HG02623 (cell line): ENCODE measurements around the gene GRIN2C.

Experiments used
- ATAC-seq: cut with Tn5 transposase; IDR thresholded peaks from one replicate; pipeline ENCODE4 v1.9.1; 2021; ENCODE audit warnings: moderate library complexity; ENCODE audit not compliant: unreplicated experiment

GRIN2C gene

GRCh38 chr17:74824961-74825627, 34.6 kb downstream of the GRIN2C start:
- no peak for ATAC-seq

- no peak for ATAC-seq
Measured at GRCh38 chr17:74822939-74823367, 36.7 kb downstream of the GRIN2C start.

GRCh38 chr17:74822335-74822938, 37.2 kb downstream of the GRIN2C start:
- no peak for ATAC-seq

GRCh38 chr17:74821655-74822334, 37.9 kb downstream of the GRIN2C start:
- no peak for ATAC-seq

GRCh38 chr17:74819801-74820436, 39.8 kb downstream of the GRIN2C start:
- no peak for ATAC-seq

- ATAC-seq = no peak
Measured at GRCh38 chr17:74818291-74818938, 41.3 kb downstream of the GRIN2C start.

- ATAC-seq = no peak
Measured at GRCh38 chr17:74816905-74817620, 42.6 kb downstream of the GRIN2C start.

- ATAC-seq = no peak
Measured at GRCh38 chr17:74815550-74816370, 43.9 kb downstream of the GRIN2C start.

GRCh38 chr17:74815067-74815466, 44.6 kb downstream of the GRIN2C start:
- ATAC-seq = no peak

- ATAC-seq = no peak
Measured at GRCh38 chr17:74814453-74814852, 45.2 kb downstream of the GRIN2C start.

GRCh38 chr17:74812109-74813009, 47.3 kb downstream of the GRIN2C start:
- no peak for ATAC-seq

GRCh38 chr17:74810699-74811485, 48.8 kb downstream of the GRIN2C start:
- ATAC-seq = no peak

GRCh38 chr17:74808714-74809430, 50.8 kb downstream of the GRIN2C start:
- no peak for ATAC-seq

GRCh38 chr17:74807925-74808324, 51.8 kb downstream of the GRIN2C start:
- ATAC-seq = no peak

- no peak for ATAC-seq
Measured at GRCh38 chr17:74807441-74807840, 52.2 kb downstream of the GRIN2C start.

- ATAC-seq = no peak
Measured at GRCh38 chr17:74806334-74806733, 53.4 kb downstream of the GRIN2C start.

GRCh38 chr17:74805591-74805991, 54.1 kb downstream of the GRIN2C start:
- no peak for ATAC-seq
